ENCODE data around the gene NUMA1.

NUMA1 gene

DNA sequence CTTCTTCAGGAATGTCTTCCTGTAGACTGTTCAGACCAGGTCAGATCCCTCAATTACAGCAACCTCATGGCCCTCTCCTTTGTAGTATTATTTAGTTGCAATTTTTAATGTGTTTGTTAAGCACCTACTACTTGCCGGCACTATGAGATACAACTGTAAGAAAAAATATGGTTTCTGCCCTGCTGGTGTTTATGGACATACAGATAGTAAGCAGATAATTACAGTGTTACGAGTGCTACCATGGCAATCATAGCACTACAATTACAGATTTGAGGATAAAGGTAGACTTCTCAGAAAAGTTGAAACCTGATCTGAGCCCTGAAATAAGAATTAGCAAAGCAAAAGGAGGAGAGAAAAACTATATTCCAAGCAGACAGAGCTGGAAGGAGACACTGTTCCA is 3.1 kb upstream of the NUMA1 start:
- TF ChIP-seq SPI1 (IDR thresholded peaks at IDR 0.05; ENCODE audit: borderline replicate concordance, low read depth): no peak
- TF ChIP-seq GABPA (IDR thresholded peaks at IDR 0.05; ENCODE audit: low read depth): no peak
- no peak for TF ChIP-seq POLR2AphosphoS5 (IDR thresholded peaks at IDR 0.05; ENCODE audit: low read depth)
- TF ChIP-seq, protein P1, sequence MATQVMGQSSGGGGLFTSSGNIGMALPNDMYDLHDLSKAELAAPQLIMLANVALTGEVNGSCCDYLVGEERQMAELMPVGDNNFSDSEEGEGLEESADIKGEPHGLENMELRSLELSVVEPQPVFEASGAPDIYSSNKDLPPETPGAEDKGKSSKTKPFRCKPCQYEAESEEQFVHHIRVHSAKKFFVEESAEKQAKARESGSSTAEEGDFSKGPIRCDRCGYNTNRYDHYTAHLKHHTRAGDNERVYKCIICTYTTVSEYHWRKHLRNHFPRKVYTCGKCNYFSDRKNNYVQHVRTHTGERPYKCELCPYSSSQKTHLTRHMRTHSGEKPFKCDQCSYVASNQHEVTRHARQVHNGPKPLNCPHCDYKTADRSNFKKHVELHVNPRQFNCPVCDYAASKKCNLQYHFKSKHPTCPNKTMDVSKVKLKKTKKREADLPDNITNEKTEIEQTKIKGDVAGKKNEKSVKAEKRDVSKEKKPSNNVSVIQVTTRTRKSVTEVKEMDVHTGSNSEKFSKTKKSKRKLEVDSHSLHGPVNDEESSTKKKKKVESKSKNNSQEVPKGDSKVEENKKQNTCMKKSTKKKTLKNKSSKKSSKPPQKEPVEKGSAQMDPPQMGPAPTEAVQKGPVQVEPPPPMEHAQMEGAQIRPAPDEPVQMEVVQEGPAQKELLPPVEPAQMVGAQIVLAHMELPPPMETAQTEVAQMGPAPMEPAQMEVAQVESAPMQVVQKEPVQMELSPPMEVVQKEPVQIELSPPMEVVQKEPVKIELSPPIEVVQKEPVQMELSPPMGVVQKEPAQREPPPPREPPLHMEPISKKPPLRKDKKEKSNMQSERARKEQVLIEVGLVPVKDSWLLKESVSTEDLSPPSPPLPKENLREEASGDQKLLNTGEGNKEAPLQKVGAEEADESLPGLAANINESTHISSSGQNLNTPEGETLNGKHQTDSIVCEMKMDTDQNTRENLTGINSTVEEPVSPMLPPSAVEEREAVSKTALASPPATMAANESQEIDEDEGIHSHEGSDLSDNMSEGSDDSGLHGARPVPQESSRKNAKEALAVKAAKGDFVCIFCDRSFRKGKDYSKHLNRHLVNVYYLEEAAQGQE (IDR thresholded peaks at IDR 0.05; ENCODE audit: insufficient replicate concordance, low read depth): no peak
- TF ChIP-seq CTCF (IDR thresholded peaks at IDR 0.05; ENCODE audit: insufficient read depth, low read length): no peak
- no peak for DNase-seq (ENCODE audit: low read depth in 1 of 2, low spot score in 1 of 2)
- no peaks in the 10 kb centered on the region for H3K27me3 ChIP-seq (ENCODE audit: insufficient read depth, poor library complexity, severe bottlenecking)
- H3K4me3 ChIP-seq (replicated peaks; ENCODE audit: insufficient read depth, low read length): no peak overlapping the region
- no peak overlapping the region for H3K27ac ChIP-seq (replicated peaks)

- no peak overlapping the region for H3K4me3 ChIP-seq (replicated peaks; ENCODE audit: insufficient read depth, low read length)
Observed at GRCh38 chr11:72081821-72082453, 1.6 kb upstream of the NUMA1 start.

GRCh38 chr11:72081184-72081644 is 872 bp upstream of the NUMA1 start:
- no peak for DNase-seq (ENCODE audit: low read depth in 1 of 2, low spot score in 1 of 2)
- Histone ChIP-seq H3K27me3 (ENCODE audit: insufficient read depth, poor library complexity, severe bottlenecking) (no peaks in the 10 kb centered on the region), H3K4me3 (replicated peaks; ENCODE audit: insufficient read depth, low read length) (peak overlapping the region; percentile 48), H3K27ac (replicated peaks) (peak overlapping the region; percentile 76)
- TF ChIP-seq, protein P1 (IDR thresholded peaks at IDR 0.05; ENCODE audit: insufficient replicate concordance, low read depth): no peak
- no peak for TF ChIP-seq POLR2AphosphoS5 (IDR thresholded peaks at IDR 0.05; ENCODE audit: low read depth)

More at GRCh38 chr11:72081821-72082453, 1.6 kb upstream of the NUMA1 start:
- TF ChIP-seq SPI1 (IDR thresholded peaks at IDR 0.05; ENCODE audit: borderline replicate concordance, low read depth) (no peak), CTCF (IDR thresholded peaks at IDR 0.05; ENCODE audit: insufficient read depth, low read length) (no peak), GABPA (IDR thresholded peaks at IDR 0.05; ENCODE audit: low read depth) (no peak), POLR2AphosphoS5 (IDR thresholded peaks at IDR 0.05; ENCODE audit: low read depth) (no peak)
- TF ChIP-seq, protein P1 (IDR thresholded peaks at IDR 0.05; ENCODE audit: insufficient replicate concordance, low read depth): no peak
- DNase-seq (ENCODE audit: low read depth in 1 of 2, low spot score in 1 of 2): no peak
- Histone ChIP-seq H3K27me3 (ENCODE audit: insufficient read depth, poor library complexity, severe bottlenecking) (no peaks in the 10 kb centered on the region), H3K27ac (replicated peaks) (peak overlapping the region; percentile 76)

Data from HL-60 (cell line).